22Rv1 (cell line): ENCODE results near the gene TAF6.

Experiments
- H3K27ac ChIP-seq: fragments of 450-650 bp; 2 replicates; pipeline ENCODE4 v1.5.1; 2017
- ZFX ChIP-seq: fragments of 450-650 bp; IDR thresholded peaks from 2 replicates; pipeline ENCODE4 v1.6.1; 2017; ENCODE audit warnings: antibody characterized with exemption, borderline replicate concordance
- TF ChIP-seq, protein P1 (sequence below): fragments of 450-650 bp; IDR thresholded peaks from 2 replicates; pipeline ENCODE4 v1.5.1; 2017; ENCODE audit warnings: mild to moderate bottlenecking

TAF6 gene

GRCh38 chr7:100082978-100083377, 36.2 kb downstream of the TAF6 start:
- TF ChIP-seq, protein P1, sequence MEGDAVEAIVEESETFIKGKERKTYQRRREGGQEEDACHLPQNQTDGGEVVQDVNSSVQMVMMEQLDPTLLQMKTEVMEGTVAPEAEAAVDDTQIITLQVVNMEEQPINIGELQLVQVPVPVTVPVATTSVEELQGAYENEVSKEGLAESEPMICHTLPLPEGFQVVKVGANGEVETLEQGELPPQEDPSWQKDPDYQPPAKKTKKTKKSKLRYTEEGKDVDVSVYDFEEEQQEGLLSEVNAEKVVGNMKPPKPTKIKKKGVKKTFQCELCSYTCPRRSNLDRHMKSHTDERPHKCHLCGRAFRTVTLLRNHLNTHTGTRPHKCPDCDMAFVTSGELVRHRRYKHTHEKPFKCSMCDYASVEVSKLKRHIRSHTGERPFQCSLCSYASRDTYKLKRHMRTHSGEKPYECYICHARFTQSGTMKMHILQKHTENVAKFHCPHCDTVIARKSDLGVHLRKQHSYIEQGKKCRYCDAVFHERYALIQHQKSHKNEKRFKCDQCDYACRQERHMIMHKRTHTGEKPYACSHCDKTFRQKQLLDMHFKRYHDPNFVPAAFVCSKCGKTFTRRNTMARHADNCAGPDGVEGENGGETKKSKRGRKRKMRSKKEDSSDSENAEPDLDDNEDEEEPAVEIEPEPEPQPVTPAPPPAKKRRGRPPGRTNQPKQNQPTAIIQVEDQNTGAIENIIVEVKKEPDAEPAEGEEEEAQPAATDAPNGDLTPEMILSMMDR: no peak
- TF ChIP-seq ZFX: no peak
- peak overlapping the region; percentile 88 for H3K27ac ChIP-seq

- TF ChIP-seq ZFX: no peak
- TF ChIP-seq, protein P1: peak; percentile 100
- peak within 1 kb of the TSS; percentile 88 for H3K27ac ChIP-seq
These were observed 37.5 kb downstream of the TAF6 start, which contains the start of gene ZNF3 for GRCh38 chr7:100081535-100082102. Gene ZNF3, minus strand, starts transcription at chr7:100081723. Its CDS starts 4,366 bp downstream, at chr7:100077357.

- TF ChIP-seq, protein P1: no peak
- no peak for TF ChIP-seq ZFX
- peak overlapping the region; percentile 88 for H3K27ac ChIP-seq
These were observed 38.1 kb downstream of the TAF6 start for GRCh38 chr7:100080907-100081534.

- TF ChIP-seq, protein P1: no peak
- TF ChIP-seq ZFX: no peak
- H3K27ac ChIP-seq: no peak overlapping the region
These were observed 40.1 kb downstream of the TAF6 start for GRCh38 chr7:100079024-100079560.

- no peak overlapping the region for H3K27ac ChIP-seq
- no peak for TF ChIP-seq ZFX
- TF ChIP-seq, protein P1: no peak
These were observed 42.0 kb downstream of the TAF6 start for GRCh38 chr7:100077205-100077604.

- no peak overlapping the region for H3K27ac ChIP-seq
- TF ChIP-seq, protein P1: no peak
- TF ChIP-seq ZFX: no peak
These were observed 43.7 kb downstream of the TAF6 start for GRCh38 chr7:100075418-100075817.

- TF ChIP-seq ZFX: no peak
- TF ChIP-seq, protein P1: no peak
- H3K27ac ChIP-seq: no peak overlapping the region
These were observed 44.3 kb downstream of the TAF6 start for GRCh38 chr7:100074841-100075240.
